GM12878 (cell line): ENCODE measurements around the gene TC2N. TPM values are rescaled to one million over a fixed set of nuclear protein-coding genes. Genes with fewer than 3 reads are reported as not detected.

Experiments
- ATAC-seq: fragments of 200-7000 bp; cut with Tn5 transposase; 3 replicates; pipeline ENCODE4 v1.9.1; 2020; ENCODE audit warnings: mild to moderate bottlenecking, moderate library complexity
- BruUV-seq: library from RNA; stranded (reverse); fragments of 400-500 nt; replicated peaks from 2 replicates; lab custom pipeline; 2021; lab: Mats Ljungman, UMichigan
- CTCF ChIA-PET: fragments of 300-600 bp; sonication (Branson Sonifier 250); formaldehyde crosslinking; extraction: SDS; loops from one replicate; lab custom pipeline; 2021; ENCODE audit warnings: inconsistent platforms; lab: Yijun Ruan, JAX
- POLR2A ChIA-PET: fragments of 350-600 bp; formaldehyde crosslinking; extraction: SDS; loops from one replicate; lab custom pipeline; 2021; ENCODE audit warnings: inconsistent platforms; lab: Charles Lee
- RAD21 ChIA-PET: fragments of 300-600 bp; sonication (Branson Sonifier 250); formaldehyde crosslinking; loops from one replicate; lab custom pipeline; 2023; ENCODE audit warnings: antibody characterized with exemption; ENCODE audit not compliant: unreplicated experiment; lab: Charles Lee
- SMC1A ChIA-PET: fragments of 300-600 bp; sonication (Branson Sonifier 250); formaldehyde crosslinking; loops from one replicate; lab custom pipeline; 2023; ENCODE audit not compliant: unreplicated experiment, uncharacterized antibody; lab: Charles Lee
- DNase-seq: peaks from one replicate; pipeline ENCODE4 v3.0.0-alpha.2; 2011; ENCODE audit warnings: low read depth, low spot score
- FAIRE-seq: peaks from 3 replicates; lab custom pipeline; 2011; peaks lifted over from hg19 to GRCh38; lab: Jason Lieb, UNC
- H2AFZ ChIP-seq: 2 replicates; pipeline ENCODE4 v1.6.0; 2011; ENCODE audit warnings: low read depth, low read length, control low read depth; ENCODE audit not compliant: control insufficient read depth
- H3K27ac ChIP-seq: 2 replicates; pipeline ENCODE4 v1.5.1; 2011; ENCODE audit warnings: control low read depth; ENCODE audit not compliant: control insufficient read depth, insufficient read depth
- H3K27me3 ChIP-seq, 2 experiments: replicated peaks in 1 of 2; 2 replicates each; pipeline versions ENCODE4 v1.6.0 to v1.6.1; 2011; ENCODE audit warnings: low read length in 1 of 2; ENCODE audit not compliant: control insufficient read depth in 2 of 2, insufficient read depth in 2 of 2
- H3K36me3 ChIP-seq, 2 experiments: 2 replicates each; pipeline ENCODE4 v1.5.1; 2011; ENCODE audit warnings: low read length in 1 of 2; ENCODE audit not compliant: control insufficient read depth in 2 of 2, insufficient read depth in 2 of 2
- H3K4me1 ChIP-seq: 2 replicates; pipeline ENCODE4 v1.6.1; 2011; ENCODE audit warnings: mild to moderate bottlenecking, low read length, moderate library complexity, mixed read lengths; ENCODE audit not compliant: control insufficient read depth, insufficient read depth
- H3K4me2 ChIP-seq: 2 replicates; pipeline ENCODE4 v1.6.0; 2011; ENCODE audit warnings: control low read depth; ENCODE audit not compliant: control insufficient read depth, insufficient read depth
- H3K4me3 ChIP-seq: fragments of 200-600 bp; sonication (generic); 2 replicates; pipeline ENCODE4 v1.5.1; 2016
- H3K79me2 ChIP-seq: 2 replicates; pipeline ENCODE4 v1.6.0; 2011; ENCODE audit warnings: low read length; ENCODE audit not compliant: control insufficient read depth, insufficient read depth
- H3K9ac ChIP-seq: 2 replicates; pipeline ENCODE4 v1.8.0; 2011; ENCODE audit warnings: low read length, control low read depth, mixed read lengths; ENCODE audit not compliant: control insufficient read depth, insufficient read depth
- H3K9me3 ChIP-seq: replicated peaks from 3 replicates; pipeline ENCODE4 v1.5.1; 2011; ENCODE audit warnings: mild to moderate bottlenecking, low read length; ENCODE audit not compliant: control insufficient read depth, insufficient read depth
- H4K20me1 ChIP-seq: 2 replicates; pipeline ENCODE4 v1.6.0; 2011; ENCODE audit not compliant: control insufficient read depth, insufficient read depth
- ATF2 ChIP-seq: IDR thresholded peaks from 2 replicates; pipeline ENCODE4 v1.6.1; 2012; ENCODE audit warnings: low read length, inconsistent platforms
- ATF7 ChIP-seq: fragments of 450-650 bp; IDR thresholded peaks from 2 replicates; pipeline ENCODE4 v1.6.1; 2016; ENCODE audit warnings: low read depth, mild to moderate bottlenecking
- BCL11A ChIP-seq: IDR thresholded peaks from 2 replicates; pipeline ENCODE4 v1.6.1; 2011; ENCODE audit warnings: low read depth, low read length
- BHLHE40 ChIP-seq, 2 experiments: fragments of 450-650 bp in 1 of 2; IDR thresholded peaks; 2 replicates each; pipeline ENCODE4 v1.6.1; 2011 to 2017; ENCODE audit warnings: low read depth in 2 of 2, borderline replicate concordance in 1 of 2, improper control_type of control experiment in 1 of 2, low read length in 1 of 2, mild to moderate bottlenecking in 1 of 2
- CHD1 ChIP-seq: IDR thresholded peaks from 2 replicates; pipeline ENCODE4 v1.6.1; 2012; ENCODE audit warnings: low read depth, low read length, improper control_type of control experiment
- CHD4 ChIP-seq: fragments of 200-600 bp; sonication (generic); IDR thresholded peaks from 2 replicates; pipeline ENCODE4 v1.6.1; 2016; ENCODE audit warnings: mild to moderate bottlenecking
- DPF2 ChIP-seq: fragments of 450-650 bp; IDR thresholded peaks from 2 replicates; pipeline ENCODE4 v1.6.1; 2017; ENCODE audit warnings: mild to moderate bottlenecking
- GABPA ChIP-seq: IDR thresholded peaks from 2 replicates; pipeline ENCODE4 v1.6.1; 2014; ENCODE audit warnings: antibody characterized with exemption, low read depth, mild to moderate bottlenecking, inconsistent platforms
- IKZF2 ChIP-seq, 2 experiments: fragments of 450-650 bp; IDR thresholded peaks; 2 replicates each; pipeline ENCODE4 v1.6.1; 2017; ENCODE audit warnings: mild to moderate bottlenecking in 2 of 2, moderate library complexity in 2 of 2
- MEF2B ChIP-seq: fragments of 450-650 bp; IDR thresholded peaks from 2 replicates; pipeline ENCODE4 v1.6.1; 2018; ENCODE audit warnings: mild to moderate bottlenecking, moderate library complexity; ENCODE audit not compliant: partially characterized antibody, poor library complexity, severe bottlenecking
- NRF1 ChIP-seq: conservative IDR thresholded peaks from 2 replicates; pipeline ENCODE4 v1.6.1; 2011; ENCODE audit warnings: mild to moderate bottlenecking, low read depth, low read length, improper control_type of control experiment
- PAX5 ChIP-seq: IDR thresholded peaks from 2 replicates; pipeline ENCODE4 v1.6.1; 2011; ENCODE audit warnings: low read depth, low read length, borderline replicate concordance
- RUNX3 ChIP-seq: IDR thresholded peaks from 2 replicates; pipeline ENCODE4 v1.6.1; 2012; ENCODE audit warnings: low read length, inconsistent platforms
- SMARCA5 ChIP-seq: fragments of 450-650 bp; IDR thresholded peaks from 2 replicates; pipeline ENCODE4 v1.6.1; 2017; ENCODE audit warnings: mild to moderate bottlenecking
- WRNIP1 ChIP-seq: IDR thresholded peaks from 2 replicates; pipeline ENCODE4 v1.6.1; 2011; ENCODE audit warnings: low read depth, low read length, improper control_type of control experiment, borderline replicate concordance
- ZNF217 ChIP-seq: fragments of 450-650 bp; IDR thresholded peaks from 2 replicates; pipeline ENCODE4 v1.6.1; 2017; ENCODE audit warnings: antibody characterized with exemption, mild to moderate bottlenecking
- WGBS: methylation state at CpG from one replicate; pipeline ENCODE4 v1.1.6; 2016; ENCODE audit warnings: low lambda C conversion rate; ENCODE audit not compliant: insufficient replicate concordance, insufficient coverage; ENCODE audit errors: missing lambda C conversion rate; 5-methylcytosine and 5-hydroxymethylcytosine counted together
- in situ Hi-C: fragments of 300-500 bp; cut with MboI; formaldehyde crosslinking; loops from 9 replicates; pipeline ENCODE4 v1.14.3; 2018; ENCODE audit warnings: mixed read lengths
- intact Hi-C: fragments of 100-400 bp; cut with micrococcal nuclease; formaldehyde crosslinking; loops from one replicate; pipeline ENCODE4 v1.14.2; 2022; ENCODE audit not compliant: unreplicated experiment
- polyA plus RNA-seq, 11 experiments: library from polyadenylated mRNA; depleted of rRNA in 4 of 11; unstranded in 6 of 11; stranded (reverse) in 5 of 11; fragments of >200 nt; fragmentation: Nextera tagmentation in 4 of 11; fragmentation: Illumina TruSeq in 1 of 11; extraction: Ambion mirVana in 4 of 11; extraction: Trizol in 1 of 11; gene quantifications; 1 replicate in 1 of 11; 2 replicates in 10 of 11; pipeline versions ENCODE4 v1.2.1 to v1.2.3, GENCODE V29; 2011 to 2016; ENCODE audit warnings: inconsistent platforms in 2 of 11, missing spikeins in 2 of 11, low read depth in 1 of 11
- total RNA-seq, 4 experiments: library from RNA; depleted of rRNA in 3 of 4; stranded (reverse); fragments of >200 nt in 3 of 4; fragmentation: Illumina TruSeq in 1 of 4; extraction: Trizol in 1 of 4; gene quantifications; 2 replicates each; pipeline versions ENCODE4 v1.2.1 to v1.2.3, GENCODE V29; 2013 to 2021
- TF ChIP-seq, protein P1 (sequence below): fragments of 450-650 bp; formaldehyde crosslinking; IDR thresholded peaks from 2 replicates; pipeline ENCODE4 v1.4.0; 2022; ENCODE audit warnings: mild to moderate bottlenecking, moderate library complexity
- TF ChIP-seq, protein P2 (sequence below): fragments of 450-650 bp; conservative IDR thresholded peaks from 2 replicates; pipeline ENCODE4 v1.6.1; 2017; ENCODE audit warnings: mild to moderate bottlenecking, moderate library complexity

TC2N gene
- total and polyA plus RNA-seq, 10 of the 15 experiments (the other 5 are each of a cell fraction or from before 2014, with no cell fraction given): 0.15 to 1.6 (median 0.35) TPM

- Histone ChIP-seq H3K9me3 (peaks cover 2% of the 10 kb centered on the region; the same call in 2 of the 3 replicates), H3K9ac (no peak overlapping the region), H3K4me3 (no peak overlapping the region), H2AFZ (0 out of 2 replicates have a peak overlapping the region, but pooled peaks have one; percentile 15), H4K20me1 (no peaks in the 10 kb centered on the region), H3K27me3 (no peaks in the 10 kb centered on the region), H3K27ac (peak overlapping the region; percentile 62), H3K79me2 (no peaks in the 10 kb centered on the region), H3K4me2 (peak overlapping the region; percentile 60), H3K4me1 (peaks cover 4% of the 10 kb centered on the region; the same call in 1 of the 2 replicates), H3K36me3 (no peaks in the 10 kb centered on the region)
- intact Hi-C loops: no loop called here
- RAD21 ChIA-PET: interaction anchor here (1.0 kb wide), 1 partner anchor 13 kb away, joined by 4 read pairs; no protein-coding TSS in a partner anchor
- CTCF ChIA-PET: no interaction called here
- POLR2A ChIA-PET: no interaction called here
- ATAC-seq (peak; percentile 99), DNase-seq (peak; percentile 56), FAIRE-seq (peak; percentile 84)
- SMC1A ChIA-PET: interaction anchor here (0.8 to 1.0 kb wide), 2 partner anchors 10 to 18 kb away, joined by 3 read pairs; no protein-coding TSS in a partner anchor
- in situ Hi-C loops: no loop called here
- WGBS: 0% methylated on average over 3 of the region's 3 CpGs
- BruUV-seq: no TSS peak
- TF ChIP-seq CHD1: no peak
- TF ChIP-seq, protein P1, sequence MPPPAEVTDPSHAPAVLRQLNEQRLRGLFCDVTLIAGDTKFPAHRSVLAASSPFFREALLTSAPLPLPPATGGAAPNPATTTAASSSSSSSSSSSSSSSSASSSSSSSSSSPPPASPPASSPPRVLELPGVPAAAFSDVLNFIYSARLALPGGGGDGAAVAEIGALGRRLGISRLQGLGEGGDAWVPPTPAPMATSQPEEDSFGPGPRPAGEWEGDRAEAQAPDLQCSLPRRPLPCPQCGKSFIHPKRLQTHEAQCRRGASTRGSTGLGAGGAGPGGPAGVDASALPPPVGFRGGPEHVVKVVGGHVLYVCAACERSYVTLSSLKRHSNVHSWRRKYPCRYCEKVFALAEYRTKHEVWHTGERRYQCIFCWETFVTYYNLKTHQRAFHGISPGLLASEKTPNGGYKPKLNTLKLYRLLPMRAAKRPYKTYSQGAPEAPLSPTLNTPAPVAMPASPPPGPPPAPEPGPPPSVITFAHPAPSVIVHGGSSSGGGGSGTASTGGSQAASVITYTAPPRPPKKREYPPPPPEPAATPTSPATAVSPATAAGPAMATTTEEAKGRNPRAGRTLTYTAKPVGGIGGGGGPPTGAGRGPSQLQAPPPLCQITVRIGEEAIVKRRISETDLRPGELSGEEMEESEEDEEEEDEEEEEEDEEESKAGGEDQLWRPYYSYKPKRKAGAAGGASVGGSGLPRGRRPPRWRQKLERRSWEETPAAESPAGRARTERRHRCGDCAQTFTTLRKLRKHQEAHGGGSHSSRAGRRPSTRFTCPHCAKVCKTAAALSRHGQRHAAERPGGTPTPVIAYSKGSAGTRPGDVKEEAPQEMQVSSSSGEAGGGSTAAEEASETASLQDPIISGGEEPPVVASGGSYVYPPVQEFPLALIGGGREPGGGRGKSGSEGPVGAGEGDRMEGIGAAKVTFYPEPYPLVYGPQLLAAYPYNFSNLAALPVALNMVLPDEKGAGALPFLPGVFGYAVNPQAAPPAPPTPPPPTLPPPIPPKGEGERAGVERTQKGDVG (CRISPR knock-in tag): no peak
- TF ChIP-seq DPF2: peak; percentile 61
- TF ChIP-seq, protein P2, sequence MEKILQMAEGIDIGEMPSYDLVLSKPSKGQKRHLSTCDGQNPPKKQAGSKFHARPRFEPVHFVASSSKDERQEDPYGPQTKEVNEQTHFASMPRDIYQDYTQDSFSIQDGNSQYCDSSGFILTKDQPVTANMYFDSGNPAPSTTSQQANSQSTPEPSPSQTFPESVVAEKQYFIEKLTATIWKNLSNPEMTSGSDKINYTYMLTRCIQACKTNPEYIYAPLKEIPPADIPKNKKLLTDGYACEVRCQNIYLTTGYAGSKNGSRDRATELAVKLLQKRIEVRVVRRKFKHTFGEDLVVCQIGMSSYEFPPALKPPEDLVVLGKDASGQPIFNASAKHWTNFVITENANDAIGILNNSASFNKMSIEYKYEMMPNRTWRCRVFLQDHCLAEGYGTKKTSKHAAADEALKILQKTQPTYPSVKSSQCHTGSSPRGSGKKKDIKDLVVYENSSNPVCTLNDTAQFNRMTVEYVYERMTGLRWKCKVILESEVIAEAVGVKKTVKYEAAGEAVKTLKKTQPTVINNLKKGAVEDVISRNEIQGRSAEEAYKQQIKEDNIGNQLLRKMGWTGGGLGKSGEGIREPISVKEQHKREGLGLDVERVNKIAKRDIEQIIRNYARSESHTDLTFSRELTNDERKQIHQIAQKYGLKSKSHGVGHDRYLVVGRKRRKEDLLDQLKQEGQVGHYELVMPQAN: no peak
- no peak for TF ChIP-seq CHD4
- TF ChIP-seq NRF1: no peak
- peak; percentile 75 for TF ChIP-seq MEF2B
- TF ChIP-seq ATF7: peak; percentile 87
- 0 out of 2 replicates have a peak, but pooled peaks have one; percentile 19 for TF ChIP-seq BCL11A
- peak; percentile 68 to 72; a peak in 3 of 4 replicates for TF ChIP-seq IKZF2 (IDR thresholded peaks at IDR 0.05)
- 0 out of 4 replicates have a peak, but pooled peaks of 1 of the 2 experiments have one; percentile 10 for TF ChIP-seq BHLHE40 (IDR thresholded peaks at IDR 0.05; ENCODE audit: borderline replicate concordance in 1 of 2, low read depth in 2 of 2, low read length in 1 of 2)
- peak; percentile 78; the same call in 1 of the 2 replicates for TF ChIP-seq PAX5
- TF ChIP-seq RUNX3: peak; percentile 25; the same call in 1 of the 2 replicates
- TF ChIP-seq SMARCA5: 0 out of 2 replicates have a peak, but pooled peaks have one; percentile 50
- TF ChIP-seq GABPA: no peak
- no peak for TF ChIP-seq ZNF217
- TF ChIP-seq ATF2: peak; percentile 57; the same call in 1 of the 2 replicates
- no peak for TF ChIP-seq WRNIP1
Observed at GRCh38 chr14:91817566-91818325, 49.6 kb downstream of the TC2N start.
